K562 (cell line): Measurements from ENCODE around the gene BTBD17.

Experiments
- CHCHD3 ChIP-seq: fragments of 250-450 bp; sonication (Bioruptor Pico); IDR thresholded peaks from 2 replicates; pipeline ENCODE4 v2.1.2; 2022; ENCODE audit warnings: mild to moderate bottlenecking
- CTCF ChIP-seq, 3 experiments: IDR thresholded peaks in 2 of 3; conservative IDR thresholded peaks in 1 of 3; 2 replicates each; pipeline ENCODE4 v1.5.1; 2011 to 2012; ENCODE audit warnings: low read length in 3 of 3, mild to moderate bottlenecking in 3 of 3, control low read depth in 2 of 3, improper control_type of control experiment in 1 of 3, inconsistent platforms in 1 of 3, low read depth in 1 of 3, mixed read lengths in 1 of 3, moderate library complexity in 1 of 3; ENCODE audit not compliant: insufficient read depth in 2 of 3
- EZH2 ChIP-seq: IDR thresholded peaks from 2 replicates; pipeline ENCODE4 v1.6.1; 2012; ENCODE audit warnings: low read depth, mild to moderate bottlenecking, inconsistent platforms, low read length, borderline replicate concordance
- HOMEZ ChIP-seq: fragments of 250-450 bp; sonication (Bioruptor Pico); IDR thresholded peaks from 2 replicates; pipeline ENCODE4 v1.4.0; 2020; ENCODE audit warnings: mild to moderate bottlenecking, moderate library complexity
- JUN ChIP-seq, 2 experiments: sonication (generic) in 1 of 2; formaldehyde crosslinking in 1 of 2; IDR thresholded peaks; 2 replicates each; pipeline versions ENCODE4 v1.6.1 to v1.8.0; 2012 to 2022; ENCODE audit warnings: borderline replicate concordance in 2 of 2, mild to moderate bottlenecking in 2 of 2, improper control_type of control experiment in 1 of 2, low read depth in 1 of 2, low read length in 1 of 2, missing genetic modification reagents in 1 of 2
- MXI1 ChIP-seq: IDR thresholded peaks from 2 replicates; pipeline ENCODE4 v1.6.1; 2011; ENCODE audit warnings: low read depth, mild to moderate bottlenecking, improper control_type of control experiment, low read length
- POLR2A ChIP-seq: fragments of 450-650 bp; conservative IDR thresholded peaks from 2 replicates; pipeline ENCODE4 v1.6.1; 2016
- RBM17 ChIP-seq: fragments of 200-400 bp; formaldehyde crosslinking; IDR thresholded peaks from 2 replicates; pipeline ENCODE4 v1.6.1; 2017; ENCODE audit warnings: low read depth, mild to moderate bottlenecking, low read length, borderline replicate concordance
- SP2 ChIP-seq: IDR thresholded peaks from 2 replicates; pipeline ENCODE4 v1.6.1; 2011; ENCODE audit warnings: mild to moderate bottlenecking, low read depth, low read length, moderate library complexity; ENCODE audit not compliant: poor library complexity, severe bottlenecking; ENCODE audit errors: extremely low read depth
- TARDBP ChIP-seq: fragments of 450-650 bp; IDR thresholded peaks from 2 replicates; pipeline ENCODE4 v1.6.1; 2016
- USF1 ChIP-seq: sonication (generic); formaldehyde crosslinking; IDR thresholded peaks from 2 replicates; pipeline ENCODE4 v1.9.0; 2022; ENCODE audit warnings: mild to moderate bottlenecking, missing genetic modification reagents
- ZBTB1 ChIP-seq: sonication (generic); formaldehyde crosslinking; IDR thresholded peaks from 2 replicates; pipeline ENCODE4 v1.8.1; 2023; ENCODE audit warnings: missing genetic modification reagents, low read depth, mild to moderate bottlenecking, borderline replicate concordance

DNA sequence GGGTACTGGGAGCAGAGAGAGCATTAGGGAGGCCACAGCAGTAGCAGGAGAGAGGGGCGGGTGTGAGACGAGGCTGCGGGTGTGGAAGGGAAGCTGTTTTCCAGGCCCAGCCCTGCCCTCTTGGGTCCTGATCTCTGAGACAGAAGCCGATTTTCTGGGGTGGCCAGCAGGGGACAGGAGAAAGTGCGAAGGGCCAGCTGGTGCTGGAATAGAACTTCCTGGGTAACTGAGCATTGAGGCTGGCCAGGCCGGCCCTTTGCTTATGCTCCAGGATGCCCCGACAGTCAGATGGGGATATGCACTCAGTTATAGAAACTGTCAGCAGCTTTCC is 804 bp downstream of the BTBD17 start:
- TF ChIP-seq RBM17 (no peak), HOMEZ (no peak), TARDBP (no peak), EZH2 (no peak), MXI1 (no peak), CTCF (IDR thresholded peaks at IDR 0.05 in 2 of 3, conservative IDR thresholded peaks at IDR 0.05 in 1 of 3; ENCODE audit: insufficient read depth in 2 of 3, low read depth in 1 of 3, low read length in 3 of 3) (0 out of 6 replicates have a peak, but pooled peaks of 1 of the 3 experiments have one; percentile 21), ZBTB1 (CRISPR knock-in tag) (no peak), SP2 (no peak), CHCHD3 (no peak), JUN (IDR thresholded peaks at IDR 0.05; ENCODE audit: borderline replicate concordance, low read depth, low read length) (no peak), JUN (CRISPR knock-in tag; IDR thresholded peaks at IDR 0.05; ENCODE audit: borderline replicate concordance) (no peak), USF1 (no peak), POLR2A (no peak)
